ENCODE data around the gene FA2H.
A peak's percentile ranks its signal among the peaks of the same experiment; 100 is the strongest.

DNA sequence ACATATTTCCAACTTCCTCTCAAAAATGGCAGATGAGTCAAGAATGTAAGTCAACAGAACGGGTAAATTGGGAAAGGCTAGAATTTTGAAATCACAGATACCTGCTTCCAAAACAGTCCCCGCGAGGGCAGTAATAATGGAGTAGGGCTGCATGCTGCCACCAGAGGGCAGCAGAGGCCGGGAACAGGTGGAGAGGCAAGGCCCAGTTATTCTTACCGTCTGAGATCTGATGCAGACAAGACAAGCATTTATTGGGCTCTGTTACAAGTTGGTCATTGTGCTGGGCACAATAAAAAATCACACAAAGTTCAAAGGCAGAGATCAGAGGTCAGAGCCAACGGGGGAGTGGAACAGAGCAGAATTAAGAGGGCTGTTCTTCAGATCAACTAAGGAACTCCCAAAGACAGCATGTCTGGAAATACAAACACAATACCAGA is 65.2 kb downstream of the FA2H start:
- TF ChIP-seq, protein P1, sequence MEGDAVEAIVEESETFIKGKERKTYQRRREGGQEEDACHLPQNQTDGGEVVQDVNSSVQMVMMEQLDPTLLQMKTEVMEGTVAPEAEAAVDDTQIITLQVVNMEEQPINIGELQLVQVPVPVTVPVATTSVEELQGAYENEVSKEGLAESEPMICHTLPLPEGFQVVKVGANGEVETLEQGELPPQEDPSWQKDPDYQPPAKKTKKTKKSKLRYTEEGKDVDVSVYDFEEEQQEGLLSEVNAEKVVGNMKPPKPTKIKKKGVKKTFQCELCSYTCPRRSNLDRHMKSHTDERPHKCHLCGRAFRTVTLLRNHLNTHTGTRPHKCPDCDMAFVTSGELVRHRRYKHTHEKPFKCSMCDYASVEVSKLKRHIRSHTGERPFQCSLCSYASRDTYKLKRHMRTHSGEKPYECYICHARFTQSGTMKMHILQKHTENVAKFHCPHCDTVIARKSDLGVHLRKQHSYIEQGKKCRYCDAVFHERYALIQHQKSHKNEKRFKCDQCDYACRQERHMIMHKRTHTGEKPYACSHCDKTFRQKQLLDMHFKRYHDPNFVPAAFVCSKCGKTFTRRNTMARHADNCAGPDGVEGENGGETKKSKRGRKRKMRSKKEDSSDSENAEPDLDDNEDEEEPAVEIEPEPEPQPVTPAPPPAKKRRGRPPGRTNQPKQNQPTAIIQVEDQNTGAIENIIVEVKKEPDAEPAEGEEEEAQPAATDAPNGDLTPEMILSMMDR (IDR thresholded peaks at IDR 0.05; ENCODE audit: borderline replicate concordance, extremely low read depth, low read length, poor library complexity, severe bottlenecking), result peak; percentile 98
- no peak for TF ChIP-seq EZH2 (IDR thresholded peaks at IDR 0.05; ENCODE audit: borderline replicate concordance, low read depth, low read length, severe bottlenecking)
